ENCODE data around the gene NEK11.
A peak's percentile ranks its signal among the peaks of the same experiment; 100 is the strongest.

Gene NEK11, protein sequence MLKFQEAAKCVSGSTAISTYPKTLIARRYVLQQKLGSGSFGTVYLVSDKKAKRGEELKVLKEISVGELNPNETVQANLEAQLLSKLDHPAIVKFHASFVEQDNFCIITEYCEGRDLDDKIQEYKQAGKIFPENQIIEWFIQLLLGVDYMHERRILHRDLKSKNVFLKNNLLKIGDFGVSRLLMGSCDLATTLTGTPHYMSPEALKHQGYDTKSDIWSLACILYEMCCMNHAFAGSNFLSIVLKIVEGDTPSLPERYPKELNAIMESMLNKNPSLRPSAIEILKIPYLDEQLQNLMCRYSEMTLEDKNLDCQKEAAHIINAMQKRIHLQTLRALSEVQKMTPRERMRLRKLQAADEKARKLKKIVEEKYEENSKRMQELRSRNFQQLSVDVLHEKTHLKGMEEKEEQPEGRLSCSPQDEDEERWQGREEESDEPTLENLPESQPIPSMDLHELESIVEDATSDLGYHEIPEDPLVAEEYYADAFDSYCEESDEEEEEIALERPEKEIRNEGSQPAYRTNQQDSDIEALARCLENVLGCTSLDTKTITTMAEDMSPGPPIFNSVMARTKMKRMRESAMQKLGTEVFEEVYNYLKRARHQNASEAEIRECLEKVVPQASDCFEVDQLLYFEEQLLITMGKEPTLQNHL

DNA sequence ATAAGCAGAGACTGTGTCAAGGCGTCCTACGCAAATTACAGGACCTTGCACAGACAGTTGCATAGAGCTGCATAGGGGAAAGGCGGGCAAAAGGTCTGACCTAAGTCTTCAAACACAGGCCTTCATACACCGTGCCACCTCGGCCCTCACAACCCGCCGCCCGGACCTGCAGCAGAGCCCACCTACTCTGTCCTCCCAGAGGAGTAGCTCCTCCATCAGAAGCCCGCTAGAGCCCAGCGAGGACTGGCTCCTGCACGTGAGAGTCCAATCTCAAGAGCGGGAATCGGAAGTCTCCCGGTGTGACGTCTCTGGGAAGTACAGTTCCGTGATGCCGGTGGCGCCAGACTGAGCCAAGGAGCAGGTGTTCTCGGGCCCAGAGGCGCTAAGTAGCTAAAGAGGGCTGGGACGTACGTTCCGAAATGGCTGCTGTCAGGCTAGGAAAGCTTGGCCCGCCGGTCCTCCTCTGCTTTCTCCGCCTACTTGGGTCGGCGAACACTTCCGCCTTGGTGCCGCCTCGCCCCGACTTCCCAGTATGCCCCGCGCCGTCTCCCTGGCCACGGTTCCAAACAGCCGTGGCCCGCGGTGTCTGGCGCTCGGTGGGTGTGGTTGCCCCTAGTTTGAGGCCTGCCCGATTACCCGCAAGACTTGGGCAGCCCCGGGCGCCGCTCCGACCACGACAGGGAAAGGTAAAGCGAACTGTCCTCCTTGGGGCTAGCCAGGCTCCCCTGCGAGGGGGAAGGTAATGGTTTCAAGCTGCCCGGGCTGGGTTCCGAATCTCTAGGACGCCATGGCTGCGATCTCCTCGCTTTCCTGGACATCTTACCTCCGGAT is at the start of gene NEK11, which contains the start of gene ASTE1:
Gene NEK11 (plus strand): TSS at position 557 of the 831 bp plus-strand sequence. CDS start 2,832 bp downstream, outside the sequence.
Gene ASTE1 (minus strand): TSS at position 505 of the 831 bp plus-strand sequence. CDS start 1,519 bp downstream, outside the sequence.
- peak; percentile 79 for DNase-seq

DNA sequence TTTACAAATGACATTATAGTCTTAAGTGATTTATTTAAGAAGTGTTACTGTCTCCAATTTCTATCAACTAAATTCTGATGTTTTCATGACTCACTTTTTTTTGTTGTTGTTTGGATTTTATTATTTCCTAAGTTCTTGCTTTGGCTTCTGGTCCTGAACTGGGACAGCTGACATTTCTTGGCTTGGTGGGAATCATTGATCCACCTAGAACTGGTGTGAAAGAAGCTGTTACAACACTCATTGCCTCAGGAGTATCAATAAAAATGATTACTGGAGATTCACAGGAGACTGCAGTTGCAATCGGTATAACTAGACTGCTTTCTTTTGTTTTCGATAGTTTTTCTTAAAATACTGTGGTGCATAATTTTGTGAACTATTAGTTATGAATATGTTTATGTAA is 47.6 kb upstream of the NEK11 start:
- no peak for DNase-seq

DNA sequence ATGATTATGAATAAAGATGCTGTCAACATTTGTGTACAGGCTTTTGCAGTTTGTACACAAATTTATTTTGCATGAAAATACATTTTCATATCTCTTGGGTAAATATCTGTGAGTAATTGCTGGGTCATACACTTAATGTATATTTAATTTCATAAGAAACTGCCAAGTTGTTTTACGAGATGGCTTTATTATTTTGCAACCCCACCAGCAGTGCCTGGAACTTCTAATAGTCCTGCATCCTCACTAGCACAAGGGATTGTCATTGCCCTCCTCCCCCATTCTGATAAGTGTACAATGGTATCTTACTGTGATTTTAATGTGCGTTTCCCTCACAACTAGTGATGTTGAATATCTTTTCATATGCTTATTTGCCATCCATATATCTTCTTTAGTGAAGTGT is 45.2 kb upstream of the NEK11 start:
- DNase-seq = no peak

GRCh38 chr3:130990282-130990681 is 36.4 kb upstream of the NEK11 start:
- no peak for DNase-seq

GRCh38 chr3:130991126-130991525 is 35.6 kb upstream of the NEK11 start:
- DNase-seq = no peak

DNA sequence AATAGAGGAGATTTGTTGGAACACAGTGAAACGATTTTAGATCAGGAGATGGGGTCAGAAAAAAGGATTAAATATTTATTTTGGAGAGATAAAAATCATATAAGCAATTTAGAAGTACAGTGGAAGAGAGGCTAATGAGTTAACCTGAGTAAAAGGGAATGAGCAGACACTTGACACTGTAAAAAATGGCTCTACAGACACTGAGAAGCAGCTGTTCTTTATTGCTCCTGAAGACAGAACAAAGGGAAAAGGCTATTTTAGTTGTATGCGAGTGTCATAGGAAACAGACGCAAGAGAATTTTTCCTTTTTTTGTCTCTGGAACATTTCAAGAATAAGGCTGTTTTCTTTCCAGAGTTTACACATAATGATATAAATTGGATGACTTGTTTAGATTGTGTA is 34.3 kb upstream of the NEK11 start:
- no peak for DNase-seq

GRCh38 chr3:130997289-130997688 is 29.4 kb upstream of the NEK11 start:
- DNase-seq = no peak

- no peak for DNase-seq
Observed at GRCh38 chr3:131001071-131001470, 25.6 kb upstream of the NEK11 start.

GRCh38 chr3:131004603-131005002 is 22.1 kb upstream of the NEK11 start:
- DNase-seq = no peak

DNA sequence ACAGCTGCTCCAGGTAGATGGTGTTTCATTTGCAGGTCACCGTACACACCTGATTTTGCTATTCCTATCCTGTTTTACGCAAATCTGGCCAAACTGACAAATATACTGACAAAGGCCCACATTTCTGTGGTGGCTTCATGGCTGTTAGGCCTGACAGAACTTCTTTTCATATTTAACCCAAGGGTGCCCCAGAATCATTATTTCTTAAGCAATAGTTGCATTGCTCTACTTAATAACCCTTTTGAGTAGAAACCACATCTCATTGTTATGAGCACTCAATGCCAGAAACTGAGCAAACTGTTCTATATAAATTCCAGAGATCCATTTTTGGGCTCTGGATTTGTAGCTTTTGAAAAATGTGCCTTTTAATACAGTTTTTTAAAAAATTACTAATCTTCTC is 19.4 kb upstream of the NEK11 start:
- no peak for DNase-seq

DNA sequence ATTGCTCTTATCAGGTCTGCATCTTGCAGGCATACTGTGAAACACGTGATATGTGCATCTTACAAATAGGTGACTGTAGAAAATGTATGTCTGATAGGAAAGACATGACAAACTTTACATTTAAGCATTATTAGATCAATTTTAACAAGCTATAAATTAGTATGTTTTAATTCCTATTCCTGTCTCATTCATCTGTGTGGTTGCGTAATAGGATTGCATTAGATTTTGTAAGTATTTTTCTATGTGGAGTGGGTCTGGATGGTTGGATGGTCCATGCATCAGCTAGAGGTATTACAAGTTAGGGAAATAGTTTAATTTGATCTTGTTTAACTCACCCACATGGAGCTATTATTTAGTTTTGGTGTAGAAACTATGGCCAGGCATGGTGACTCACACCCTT is 18.9 kb upstream of the NEK11 start:
- DNase-seq = no peak

DNA sequence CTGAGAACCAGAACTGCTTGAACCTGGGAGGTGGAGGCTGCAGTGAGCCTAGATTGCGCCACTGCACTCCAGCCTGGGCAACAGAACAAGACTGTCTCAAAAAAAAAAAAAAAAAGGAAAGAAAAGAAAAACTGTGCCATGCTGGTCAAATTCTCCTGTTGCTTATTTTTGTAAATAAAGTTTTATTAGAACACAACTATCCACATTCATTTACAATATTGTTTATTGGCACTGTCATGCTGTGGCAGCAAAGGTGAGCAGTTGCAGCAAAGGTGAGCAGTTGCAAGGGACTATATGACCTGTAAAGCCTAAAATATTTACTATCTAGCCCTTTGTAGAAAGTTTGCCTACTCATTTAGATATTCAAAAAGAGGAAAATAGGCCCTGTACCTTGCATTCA is 18.4 kb upstream of the NEK11 start:
- DNase-seq = no peak

- DNase-seq = no peak
Observed at GRCh38 chr3:131009698-131010097, 17.0 kb upstream of the NEK11 start.

DNA sequence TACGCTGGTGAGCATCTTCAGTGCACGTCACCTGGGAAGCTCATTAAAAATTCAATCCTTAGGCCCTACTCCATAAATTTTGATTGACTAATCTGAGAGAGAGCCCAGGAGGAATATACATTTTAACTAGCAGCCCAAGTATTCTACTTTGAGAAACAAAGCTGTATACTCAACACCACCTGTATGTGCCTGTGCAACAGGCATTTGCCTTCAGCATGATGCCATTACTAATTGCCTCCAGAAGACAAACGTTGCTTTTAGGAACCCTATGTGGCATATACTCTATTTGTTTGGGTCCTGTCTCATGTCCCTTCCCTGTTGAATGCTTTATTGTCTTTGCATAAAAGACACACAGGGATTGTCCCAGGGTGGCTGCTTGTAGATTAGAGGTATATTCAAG is 7.7 kb upstream of the NEK11 start:
- DNase-seq = no peak

- DNase-seq = no peak
Observed at GRCh38 chr3:131020122-131020693, 6.5 kb upstream of the NEK11 start.

DNA sequence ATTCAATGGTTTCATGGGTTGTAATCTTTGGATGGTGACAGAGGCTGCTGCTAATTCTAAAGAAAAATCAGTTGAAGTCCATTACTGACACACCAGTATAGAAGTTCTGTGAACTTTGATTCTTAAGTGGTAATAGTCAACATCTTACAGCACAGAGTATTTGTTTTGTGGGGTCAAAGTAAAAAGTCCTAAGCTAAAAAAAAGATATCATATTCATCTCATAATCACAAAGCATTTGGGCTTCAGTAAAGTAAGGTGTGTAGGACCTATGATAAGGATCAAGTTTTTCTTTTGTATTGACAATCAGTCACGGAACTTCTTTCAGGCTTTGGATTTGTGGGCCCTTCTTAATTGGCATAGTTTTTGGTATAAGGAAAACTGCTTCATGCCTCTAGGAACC is 1.1 kb upstream of the NEK11 start:
- DNase-seq = no peak

DNA sequence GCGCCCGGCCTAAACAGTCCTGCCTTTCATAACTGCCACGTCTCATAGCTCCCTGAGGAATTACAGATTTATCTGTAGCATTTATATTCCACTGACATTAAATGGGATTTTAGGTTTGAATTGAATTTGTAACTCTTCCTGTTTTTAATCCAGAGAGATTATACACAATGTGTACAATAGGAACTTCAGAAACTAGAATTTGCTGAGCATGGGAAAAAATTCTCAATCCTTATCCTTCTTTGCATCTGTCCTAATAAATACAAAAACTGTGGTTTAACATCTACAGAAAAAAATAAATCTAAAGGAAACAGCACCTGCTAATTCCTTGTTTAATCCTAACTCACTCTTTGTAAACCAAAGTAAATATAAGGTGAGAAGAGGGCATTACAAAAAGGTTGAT is 2.2 kb downstream of the NEK11 start:
- DNase-seq = no peak

DNA sequence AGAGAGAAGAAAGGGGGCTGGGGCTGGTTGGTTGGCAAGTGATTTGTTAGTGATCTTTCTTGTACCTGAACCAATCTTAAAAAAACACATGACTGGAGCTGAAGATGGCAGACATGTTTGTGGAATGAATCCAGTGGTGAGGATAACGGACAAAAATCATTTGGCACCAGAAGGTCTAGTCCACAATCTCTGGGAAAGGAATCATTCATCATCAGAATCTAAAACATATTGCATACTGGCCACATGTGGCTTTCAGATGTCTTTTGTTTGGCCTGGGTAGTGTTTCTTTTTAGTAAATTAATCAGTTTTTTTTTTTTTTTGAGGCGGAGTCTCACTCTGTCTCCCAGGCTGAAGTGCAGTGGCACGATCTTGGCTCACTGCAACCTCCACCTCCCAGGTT is 5.0 kb downstream of the NEK11 start:
- DNase-seq = no peak

GRCh38 chr3:131033480-131034080 is 6.9 kb downstream of the NEK11 start:
- DNase-seq = peak; percentile 46

GRCh38 chr3:131036200-131036816 is 9.6 kb downstream of the NEK11 start:
- no peak for DNase-seq

DNA sequence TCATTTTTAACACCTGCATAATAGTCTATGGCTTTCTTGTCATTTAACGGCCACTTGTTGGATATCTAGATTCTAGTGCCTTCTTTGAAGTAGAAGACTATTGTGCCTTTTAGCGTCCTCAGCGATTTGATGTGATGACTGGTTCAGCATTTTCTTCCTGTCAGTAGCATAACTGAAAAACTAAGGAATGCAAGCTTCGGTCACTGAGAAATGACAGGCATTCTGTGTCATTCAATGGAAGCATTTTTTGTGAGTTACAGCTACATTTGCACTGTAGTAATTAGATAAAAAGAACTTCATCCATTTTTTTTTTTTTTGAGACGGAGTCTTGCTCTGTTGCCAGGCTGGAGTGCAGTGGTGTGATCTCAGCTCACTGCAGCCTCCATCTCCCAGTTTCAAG is 10.3 kb downstream of the NEK11 start:
- no peak for DNase-seq

- no peak for DNase-seq
Observed at GRCh38 chr3:131038326-131038725, 11.6 kb downstream of the NEK11 start.

All from NCI-H345 (cell line).